Activated B cell treated with CpG ODN at 0.5 μM for 24 hours (primary cell): ENCODE results near the gene C19orf53. TPM values are rescaled to one million over a fixed set of nuclear protein-coding genes. Genes with fewer than 3 reads are reported as not detected.

Source experiments
- ATAC-seq: fragments of 200-7000 bp; cut with Tn5 transposase; one replicate; pipeline ENCODE4 v1.10.0; 2021; ENCODE audit warnings: low read depth, mild to moderate bottlenecking, moderate library complexity
- CTCF ChIA-PET: fragments of 350-600 bp; sonication (Branson Sonifier 250); formaldehyde crosslinking; loops from one replicate; lab custom pipeline; 2021; ENCODE audit warnings: antibody characterized with exemption; lab: Charles Lee
- POLR2A ChIA-PET: fragments of 350-600 bp; sonication (Branson Sonifier 250); formaldehyde crosslinking; loops from one replicate; lab custom pipeline; 2021; ENCODE audit warnings: antibody characterized with exemption; lab: Charles Lee
- DNase-seq: peaks from one replicate; pipeline ENCODE4 v3.0.0; 2022
- H3K27ac Mint-ChIP-seq: one replicate; pipeline ENCODE4 v1.8.0; 2020; ENCODE audit warnings: mixed read lengths
- H3K27me3 Mint-ChIP-seq: one replicate; pipeline ENCODE4 v1.8.0; 2021; ENCODE audit warnings: mixed read lengths
- H3K36me3 Mint-ChIP-seq: one replicate; pipeline ENCODE4 v1.8.0; 2021; ENCODE audit warnings: low read depth, mixed read lengths
- H3K4me1 Mint-ChIP-seq: one replicate; pipeline ENCODE4 v1.8.0; 2021; ENCODE audit warnings: mixed read lengths
- H3K4me3 Mint-ChIP-seq: one replicate; pipeline ENCODE4 v1.8.0; 2020; ENCODE audit warnings: mild to moderate bottlenecking, mixed read lengths
- H3K9me3 Mint-ChIP-seq: one replicate; pipeline ENCODE4 v1.8.0; 2020; ENCODE audit warnings: mixed read lengths
- intact Hi-C: fragments of 100-400 bp; cut with micrococcal nuclease; formaldehyde crosslinking; loops from one replicate; pipeline ENCODE4 v1.15.1; 2024
- total RNA-seq: library from RNA; stranded (reverse); gene quantifications from 2 replicates; pipeline ENCODE4 v1.2.3, GENCODE V29; 2022
- TF ChIP-seq, protein P1 (sequence below): fragments of 200-600 bp; IDR thresholded peaks from one replicate; pipeline ENCODE4 v1.8.0; 2022; ENCODE audit warnings: antibody characterized with exemption, mild to moderate bottlenecking

The C19orf53 gene
- total RNA-seq, 1 donor from 2014 or later, result 74.9 TPM

- ChIA-PET CTCF (interaction anchor here (8.0 kb wide), 1 partner anchor 81 kb away, joined by 129 read pairs; no protein-coding TSS in a partner anchor), POLR2A (interaction anchor here (0.7 kb wide), 1 partner anchor 60 kb away, joined by 7 read pairs; no protein-coding TSS in a partner anchor)
- Mint-ChIP-seq H3K27ac (no peak overlapping the region), H3K4me3 (no peak overlapping the region), H3K36me3 (peaks cover 25% of the 10 kb centered on the region), H3K9me3 (no peaks in the 10 kb centered on the region), H3K27me3 (no peaks in the 10 kb centered on the region), H3K4me1 (peaks cover 24% of the 10 kb centered on the region)
- TF ChIP-seq, protein P1, sequence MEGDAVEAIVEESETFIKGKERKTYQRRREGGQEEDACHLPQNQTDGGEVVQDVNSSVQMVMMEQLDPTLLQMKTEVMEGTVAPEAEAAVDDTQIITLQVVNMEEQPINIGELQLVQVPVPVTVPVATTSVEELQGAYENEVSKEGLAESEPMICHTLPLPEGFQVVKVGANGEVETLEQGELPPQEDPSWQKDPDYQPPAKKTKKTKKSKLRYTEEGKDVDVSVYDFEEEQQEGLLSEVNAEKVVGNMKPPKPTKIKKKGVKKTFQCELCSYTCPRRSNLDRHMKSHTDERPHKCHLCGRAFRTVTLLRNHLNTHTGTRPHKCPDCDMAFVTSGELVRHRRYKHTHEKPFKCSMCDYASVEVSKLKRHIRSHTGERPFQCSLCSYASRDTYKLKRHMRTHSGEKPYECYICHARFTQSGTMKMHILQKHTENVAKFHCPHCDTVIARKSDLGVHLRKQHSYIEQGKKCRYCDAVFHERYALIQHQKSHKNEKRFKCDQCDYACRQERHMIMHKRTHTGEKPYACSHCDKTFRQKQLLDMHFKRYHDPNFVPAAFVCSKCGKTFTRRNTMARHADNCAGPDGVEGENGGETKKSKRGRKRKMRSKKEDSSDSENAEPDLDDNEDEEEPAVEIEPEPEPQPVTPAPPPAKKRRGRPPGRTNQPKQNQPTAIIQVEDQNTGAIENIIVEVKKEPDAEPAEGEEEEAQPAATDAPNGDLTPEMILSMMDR, result no peak
- DNase-seq, result no peak
- no peak for ATAC-seq
- intact Hi-C loops, result loop anchor here (5.0 to 10.0 kb wide), 2 partner anchors 187 to 291 kb away; partner anchors contain the start of gene MISP3
These were observed 7.3 kb downstream of the C19orf53 start for GRCh38 chr19:13781547-13781946.

DNA sequence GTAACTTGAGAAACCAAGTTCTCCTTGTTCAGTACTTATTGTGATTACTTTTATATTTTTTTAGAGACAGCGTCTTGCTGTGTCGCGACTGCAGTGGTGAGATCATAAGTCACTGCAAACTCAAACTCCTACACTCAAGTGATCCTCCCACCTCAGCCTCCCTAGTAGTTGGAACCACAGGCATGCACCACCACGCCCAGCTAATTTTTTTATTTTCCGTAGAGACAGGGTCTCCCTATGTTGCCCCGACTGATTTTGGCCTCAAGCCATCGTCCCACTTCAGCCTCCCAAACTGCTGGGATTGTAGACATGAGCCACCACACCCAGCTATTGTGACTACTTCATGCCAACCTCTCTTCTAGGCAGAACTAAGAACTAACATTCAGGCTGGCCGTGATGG is 8.3 kb downstream of the C19orf53 start:
- DNase-seq, result no peak
- TF ChIP-seq, protein P1, result no peak
- Mint-ChIP-seq H3K4me1 (peaks cover 28% of the 10 kb centered on the region), H3K9me3 (no peaks in the 10 kb centered on the region), H3K36me3 (peaks cover 23% of the 10 kb centered on the region), H3K4me3 (no peak overlapping the region), H3K27ac (no peak overlapping the region), H3K27me3 (no peaks in the 10 kb centered on the region)
- POLR2A ChIA-PET, result interaction anchor here (1.9 kb wide), 1 partner anchor 8 kb away, joined by 8 read pairs; the partner anchor contains the start of gene C19orf53
- ATAC-seq, result no peak
- intact Hi-C loops, result loop anchor here (5.0 to 10.0 kb wide), 2 partner anchors 188 to 290 kb away; partner anchors contain the start of gene MISP3
- CTCF ChIA-PET, result interaction anchor here (8.0 kb wide), 1 partner anchor 80 kb away, joined by 129 read pairs; no protein-coding TSS in a partner anchor

GRCh38 chr19:13783565-13784500 is 9.6 kb downstream of the C19orf53 start:
- DNase-seq (no peak), ATAC-seq (no peak)
- intact Hi-C loops, result loop anchor here (5.0 to 10.0 kb wide), 2 partner anchors 189 to 288 kb away; partner anchors contain the start of gene MISP3
- Mint-ChIP-seq H3K27ac (no peak overlapping the region), H3K4me3 (no peak overlapping the region), H3K36me3 (peaks cover 10% of the 10 kb centered on the region), H3K27me3 (no peaks in the 10 kb centered on the region), H3K4me1 (peaks cover 37% of the 10 kb centered on the region), H3K9me3 (no peaks in the 10 kb centered on the region)
- ChIA-PET POLR2A (interaction anchor here (0.6 to 6.5 kb wide), 7 partner anchors 9 to 145 kb away, joined by 3 to 61 read pairs (median 6); partner anchors contain the start of genes C19orf53 and ZSWIM4), CTCF (interaction anchor here (0.6 to 8.0 kb wide), 11 partner anchors 9 to 873 kb away, joined by 3 to 129 read pairs (median 3); partner anchors contain the start of gene C19orf53)
- TF ChIP-seq, protein P1, result no peak

- no peaks in the 10 kb centered on the region for H3K27me3 Mint-ChIP-seq
- ChIA-PET CTCF (interaction anchor here (0.6 to 8.0 kb wide), 11 partner anchors 8 to 871 kb away, joined by 3 to 129 read pairs (median 4); partner anchors contain the start of gene C19orf53), POLR2A (interaction anchor here (0.6 to 6.5 kb wide), 6 partner anchors 10 to 365 kb away, joined by 3 to 61 read pairs (median 5); partner anchors contain the start of gene ZSWIM4)
- H3K9me3 Mint-ChIP-seq, result no peaks in the 10 kb centered on the region
- H3K4me1 Mint-ChIP-seq, result peaks cover 44% of the 10 kb centered on the region
- peak overlapping the region; percentile 41 for H3K4me3 Mint-ChIP-seq
- intact Hi-C loops, result loop anchor here (1.0 to 10.0 kb wide), 3 partner anchors 77 to 287 kb away; partner anchors contain the start of gene MISP3
- peak overlapping the region; percentile 76 for H3K27ac Mint-ChIP-seq
- DNase-seq (peak; percentile 62), ATAC-seq (peak; percentile 70)
- peaks cover under 1% of the 10 kb centered on the region for H3K36me3 Mint-ChIP-seq
- TF ChIP-seq, protein P1, result no peak
These were observed 10.6 kb downstream of the C19orf53 start for GRCh38 chr19:13784731-13785452.
